Aorta (tissue), 5 donors: ENCODE data around the gene PPARG. TPM values are rescaled to one million over a fixed set of nuclear protein-coding genes. Genes with fewer than 3 reads are reported as not detected.
"Not testable (repeated sequence)": the region's sequence is repeated elsewhere in the genome, so short reads cannot be mapped to it uniquely, and the experiment has no call there.

Experiments used
- ATAC-seq: fragments of 200-7000 bp; cut with Tn5 transposase; one replicate; pipeline ENCODE4 v1.9.1; 2022; ENCODE audit warnings: moderate library complexity; ENCODE audit not compliant: low FRiP score
- DNase-seq, 2 donors: peaks; one replicate each; pipeline ENCODE4 v3.0.0-alpha.2; 2020
- H3K27ac ChIP-seq, 2 donors: one replicate each; pipeline ENCODE4 v1.5.1; 2013; ENCODE audit warnings: low read length in 2 of 2, mild to moderate bottlenecking in 2 of 2, moderate library complexity in 2 of 2, control low read depth in 1 of 2, inconsistent platforms in 1 of 2, low read depth in 1 of 2
- H3K27me3 ChIP-seq, 2 donors: one replicate each; pipeline ENCODE4 v1.6.1; 2013; ENCODE audit warnings: control low read depth in 1 of 2, low read length in 1 of 2, mild to moderate bottlenecking in 1 of 2, moderate library complexity in 1 of 2; ENCODE audit not compliant: insufficient read depth in 2 of 2, control insufficient read depth in 1 of 2
- H3K36me3 ChIP-seq, 2 donors: one replicate each; pipeline ENCODE4 v1.6.1; 2013; ENCODE audit warnings: control low read depth in 1 of 2, low read length in 1 of 2, mild to moderate bottlenecking in 1 of 2; ENCODE audit not compliant: insufficient read depth in 2 of 2, control insufficient read depth in 1 of 2
- H3K4me1 ChIP-seq, 2 donors: one replicate each; pipeline ENCODE4 v1.6.1; 2013; ENCODE audit warnings: low read length in 2 of 2, control low read depth in 1 of 2, mild to moderate bottlenecking in 1 of 2, moderate library complexity in 1 of 2; ENCODE audit not compliant: insufficient read depth in 2 of 2, control insufficient read depth in 1 of 2
- H3K4me3 ChIP-seq, 2 donors: one replicate each; pipeline ENCODE4 v1.5.1; 2013; ENCODE audit warnings: low read length in 2 of 2, control low read depth in 1 of 2, mild to moderate bottlenecking in 1 of 2
- H3K9me3 ChIP-seq: one replicate; pipeline ENCODE4 v1.6.1; 2013; ENCODE audit warnings: mild to moderate bottlenecking, low read length; ENCODE audit not compliant: control insufficient read depth
- WGBS, 2 donors: extraction: QIAGEN DNeasy Blood & Tissue Kit; methylation state at CpG; one replicate each; pipeline ENCODE4 v1.1.7; 2013; 5-methylcytosine and 5-hydroxymethylcytosine counted together
- intact Hi-C, 2 donors: fragments of 100-400 bp; cut with DNase I; formaldehyde crosslinking; loops; one replicate each; pipeline versions ENCODE4 v1.14.2 to v1.15.0; 2022
- polyA plus RNA-seq, 2 donors: library from polyadenylated mRNA; stranded (reverse); fragments of 200-250 nt; gene quantifications; one replicate each; pipeline ENCODE4 v1.2.3, GENCODE V29; 2013
- total RNA-seq, 2 donors: library from RNA; stranded (reverse); fragmentation: NEBNext Ultra II Directional; extraction: Animal tissue kit (Norgen Biotek cat#: 25700); gene quantifications; one replicate each; pipeline ENCODE4 v1.2.1, GENCODE V29; 2021
- donor health status: healthy with polysubstance abuse.
- donor health status: Bipolar disorder and iron deficiency.
- donor health status: DM: no; HTN: no; CAD: no.
- donor health status: DM: no; HTN: no; CAD: no.
- donor health status: DM: yes; HTN: yes; CAD: no.

The PPARG gene
- total and polyA plus RNA-seq, 4 donors: 5.1 to 21.0 (median 17.5) TPM

GRCh38 chr3:12255393-12255792, 33.5 kb upstream of the PPARG start:
- H3K27me3 ChIP-seq: no peaks in the 10 kb centered on the region
- no peak overlapping the region for H3K27ac ChIP-seq
- WGBS, 2 donors: 91 to 92% methylated on average over 2 of the region's 2 CpGs
- no peaks in the 10 kb centered on the region for H3K36me3 ChIP-seq
- intact Hi-C loops: no loop called here
- ATAC-seq: no peak
- no peak overlapping the region for H3K4me3 ChIP-seq
- no peaks in the 10 kb centered on the region for H3K9me3 ChIP-seq
- H3K4me1 ChIP-seq: no peaks in the 10 kb centered on the region
- no peak for DNase-seq

DNA sequence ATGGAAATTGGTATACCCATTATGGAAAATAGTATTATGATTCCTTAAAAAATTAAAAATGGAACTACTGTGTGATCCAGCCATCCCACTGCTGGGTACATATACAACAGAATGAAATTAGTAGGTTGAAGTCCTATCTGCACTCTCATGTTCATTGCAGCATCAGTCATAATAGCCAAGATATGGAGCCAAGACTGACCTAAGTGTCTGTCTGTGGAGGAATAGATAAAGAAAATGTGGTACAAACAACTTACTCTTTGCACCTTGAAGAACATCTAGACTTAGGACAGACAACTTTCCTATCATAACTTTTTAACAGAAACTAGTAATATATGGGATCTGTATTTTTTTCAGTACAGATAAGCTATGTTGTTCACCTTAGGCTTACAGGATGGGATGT, 30.0 kb upstream of the PPARG start:
- no peaks in the 10 kb centered on the region for H3K27me3 ChIP-seq
- intact Hi-C loops: no loop called here
- no peak overlapping the region for H3K27ac ChIP-seq
- H3K36me3 ChIP-seq: no peaks in the 10 kb centered on the region
- DNase-seq (no peak), ATAC-seq (no peak)
- no peaks in the 10 kb centered on the region for H3K4me1 ChIP-seq
- no peak overlapping the region for H3K4me3 ChIP-seq
- H3K9me3 ChIP-seq: no peaks in the 10 kb centered on the region

DNA sequence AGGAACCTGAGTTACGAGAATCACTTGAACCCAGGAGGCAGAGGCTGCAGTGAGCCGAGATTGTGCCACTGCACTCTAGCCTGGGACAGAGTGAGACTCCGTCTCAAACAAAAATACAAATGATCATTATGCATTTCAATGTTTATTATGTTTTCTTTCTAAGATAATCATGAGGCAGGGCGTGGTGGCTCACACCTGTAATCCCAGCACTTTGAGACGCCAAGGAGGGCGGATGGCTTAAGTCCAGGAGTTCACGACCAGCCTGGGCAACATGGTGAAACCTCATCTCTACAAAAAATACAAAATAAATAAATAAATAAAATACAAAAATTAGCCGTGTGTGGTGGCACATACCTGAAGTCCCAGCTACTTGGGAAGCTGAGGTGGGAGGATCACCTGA, 26.7 kb upstream of the PPARG start:
- 93 to 94% methylated on average over 8 of the region's 8 CpGs for WGBS, 2 donors
- H3K27me3 ChIP-seq, H3K36me3 ChIP-seq, H3K4me3 ChIP-seq, intact Hi-C loops, ATAC-seq, H3K27ac ChIP-seq, H3K4me1 ChIP-seq, H3K9me3 ChIP-seq, DNase-seq: not testable (repeated sequence)

DNA sequence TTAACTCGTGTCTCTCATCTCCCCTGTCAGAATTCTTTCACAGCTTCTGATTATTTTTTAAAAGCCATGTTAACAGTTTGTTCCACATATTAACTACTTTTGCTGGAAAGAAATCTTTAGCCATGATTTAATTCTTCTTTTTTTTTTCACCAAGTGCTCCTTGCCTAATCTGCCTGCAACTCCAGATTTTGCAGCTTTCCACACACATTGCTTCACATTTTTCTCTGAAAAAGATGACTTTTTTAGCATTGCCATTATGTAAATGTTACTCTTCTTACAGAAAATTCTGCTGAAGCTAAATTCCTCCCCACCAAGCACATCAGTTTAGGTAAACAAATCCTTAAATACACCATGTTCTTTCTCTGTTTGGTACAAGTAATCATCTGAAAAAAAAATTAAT, 23.4 kb upstream of the PPARG start:
- Histone ChIP-seq H3K4me3 (no peak overlapping the region), H3K4me1 (no peaks in the 10 kb centered on the region), H3K27ac (no peak overlapping the region), H3K36me3 (no peaks in the 10 kb centered on the region), H3K27me3 (no peaks in the 10 kb centered on the region), H3K9me3 (no peaks in the 10 kb centered on the region)
- DNase-seq (no peak), ATAC-seq (no peak)
- intact Hi-C loops: no loop called here
- 32 to 41% methylated on average over 1 of the region's 1 CpG for WGBS, 2 donors

GRCh38 chr3:12266038-12266437, 22.8 kb upstream of the PPARG start:
- H3K27ac ChIP-seq: no peak overlapping the region
- H3K36me3 ChIP-seq: no peaks in the 10 kb centered on the region
- no peak for DNase-seq
- no peak overlapping the region for H3K4me3 ChIP-seq
- no peaks in the 10 kb centered on the region for H3K4me1 ChIP-seq
- H3K9me3 ChIP-seq: no peaks in the 10 kb centered on the region
- ATAC-seq: no peak
- intact Hi-C loops: no loop called here
- H3K27me3 ChIP-seq: no peaks in the 10 kb centered on the region
- WGBS, 2 donors: 64 to 68% methylated on average over 5 of the region's 5 CpGs

GRCh38 chr3:12267376-12268030, 21.4 kb upstream of the PPARG start:
- Histone ChIP-seq H3K27ac (no peak overlapping the region), H3K27me3 (no peaks in the 10 kb centered on the region), H3K9me3 (no peaks in the 10 kb centered on the region), H3K36me3 (no peaks in the 10 kb centered on the region), H3K4me1 (no peaks in the 10 kb centered on the region), H3K4me3 (no peak overlapping the region)
- ATAC-seq (no peak), DNase-seq (no peak)
- intact Hi-C loops: no loop called here
- WGBS, 2 donors: 72 to 76% methylated on average over 3 of the region's 3 CpGs

- Histone ChIP-seq H3K4me3 (no peak overlapping the region), H3K36me3 (no peaks in the 10 kb centered on the region), H3K4me1 (no peaks in the 10 kb centered on the region), H3K27me3 (no peaks in the 10 kb centered on the region), H3K27ac (no peak overlapping the region), H3K9me3 (no peaks in the 10 kb centered on the region)
- 85 to 87% methylated on average over 3 of the region's 3 CpGs for WGBS, 2 donors
- no peak for DNase-seq
- intact Hi-C loops: no loop called here
- no peak for ATAC-seq
Observed at GRCh38 chr3:12268049-12268735, 20.7 kb upstream of the PPARG start.

- H3K36me3 ChIP-seq: no peaks in the 10 kb centered on the region
- intact Hi-C loops: no loop called here
- H3K27ac ChIP-seq: no peak overlapping the region
- H3K9me3 ChIP-seq: no peaks in the 10 kb centered on the region
- 79% methylated on average over 5 of the region's 5 CpGs for WGBS, 2 donors
- DNase-seq (no peak), ATAC-seq (no peak)
- no peaks in the 10 kb centered on the region for H3K27me3 ChIP-seq
- H3K4me1 ChIP-seq: no peaks in the 10 kb centered on the region
- H3K4me3 ChIP-seq: no peak overlapping the region
Observed at GRCh38 chr3:12270976-12271375, 17.9 kb upstream of the PPARG start.

GRCh38 chr3:12273045-12273695, 15.7 kb upstream of the PPARG start:
- ATAC-seq (no peak), DNase-seq (no peak)
- no peaks in the 10 kb centered on the region for H3K36me3 ChIP-seq
- no peaks in the 10 kb centered on the region for H3K27me3 ChIP-seq
- no peak overlapping the region for H3K4me3 ChIP-seq
- no peaks in the 10 kb centered on the region for H3K9me3 ChIP-seq
- intact Hi-C loops: no loop called here
- no peaks in the 10 kb centered on the region for H3K4me1 ChIP-seq
- 64 to 65% methylated on average over 2 of the region's 2 CpGs for WGBS, 2 donors
- no peak overlapping the region for H3K27ac ChIP-seq
